GM12865 (cell line): ENCODE data around the gene FARS2.

ENCODE experiments used
- DNase-seq: peaks from one replicate; pipeline ENCODE4 v3.0.0; 2010; ENCODE audit warnings: low read depth
- H3K4me3 ChIP-seq: 2 replicates; pipeline ENCODE4 v1.5.1; 2011; ENCODE audit warnings: mild to moderate bottlenecking, low read depth, low read length, control low read depth
- TF ChIP-seq, protein P1 (sequence below): IDR thresholded peaks from 2 replicates; pipeline ENCODE4 v1.5.1; 2011; ENCODE audit warnings: low read length, control low read depth, low read depth, inconsistent platforms; ENCODE audit not compliant: insufficient read depth; ENCODE audit errors: missing control alignments

FARS2 gene

GRCh38 chr6:5326022-5326641, 64.8 kb downstream of the FARS2 start:
- TF ChIP-seq, protein P1, sequence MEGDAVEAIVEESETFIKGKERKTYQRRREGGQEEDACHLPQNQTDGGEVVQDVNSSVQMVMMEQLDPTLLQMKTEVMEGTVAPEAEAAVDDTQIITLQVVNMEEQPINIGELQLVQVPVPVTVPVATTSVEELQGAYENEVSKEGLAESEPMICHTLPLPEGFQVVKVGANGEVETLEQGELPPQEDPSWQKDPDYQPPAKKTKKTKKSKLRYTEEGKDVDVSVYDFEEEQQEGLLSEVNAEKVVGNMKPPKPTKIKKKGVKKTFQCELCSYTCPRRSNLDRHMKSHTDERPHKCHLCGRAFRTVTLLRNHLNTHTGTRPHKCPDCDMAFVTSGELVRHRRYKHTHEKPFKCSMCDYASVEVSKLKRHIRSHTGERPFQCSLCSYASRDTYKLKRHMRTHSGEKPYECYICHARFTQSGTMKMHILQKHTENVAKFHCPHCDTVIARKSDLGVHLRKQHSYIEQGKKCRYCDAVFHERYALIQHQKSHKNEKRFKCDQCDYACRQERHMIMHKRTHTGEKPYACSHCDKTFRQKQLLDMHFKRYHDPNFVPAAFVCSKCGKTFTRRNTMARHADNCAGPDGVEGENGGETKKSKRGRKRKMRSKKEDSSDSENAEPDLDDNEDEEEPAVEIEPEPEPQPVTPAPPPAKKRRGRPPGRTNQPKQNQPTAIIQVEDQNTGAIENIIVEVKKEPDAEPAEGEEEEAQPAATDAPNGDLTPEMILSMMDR: no peak
- no peak overlapping the region for H3K4me3 ChIP-seq
- DNase-seq: no peak

- TF ChIP-seq, protein P1: no peak
- no peak for DNase-seq
- no peak overlapping the region for H3K4me3 ChIP-seq
These were observed 67.5 kb downstream of the FARS2 start for GRCh38 chr6:5328800-5329199.

DNA sequence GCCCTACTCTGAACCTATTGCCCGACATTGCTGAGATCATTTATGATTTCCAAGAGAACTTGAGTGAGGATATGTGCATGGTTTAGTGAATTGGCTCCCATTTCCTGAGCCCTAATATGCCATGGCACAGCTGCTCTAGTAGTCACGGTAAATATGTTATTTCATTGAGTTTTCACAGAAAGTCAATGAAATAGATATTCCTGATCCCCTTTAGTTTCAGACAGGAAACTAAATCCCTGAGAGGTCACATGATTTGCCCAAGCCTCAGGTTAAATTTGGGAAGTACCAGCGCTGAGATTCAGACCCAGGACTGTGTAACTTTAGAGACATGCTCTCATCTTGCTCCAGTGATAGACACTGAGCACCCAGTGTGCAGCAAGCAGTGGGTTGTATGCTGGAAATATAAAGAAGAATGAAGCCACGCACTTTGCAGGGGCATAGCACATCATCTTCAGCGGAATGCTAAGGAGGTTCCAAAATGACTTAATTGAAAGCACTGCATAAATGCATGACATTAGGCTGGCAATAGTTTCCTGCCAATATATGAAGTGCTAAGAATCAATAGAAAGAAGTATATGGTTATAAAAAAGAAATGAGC, 70.6 kb downstream of the FARS2 start:
- H3K4me3 ChIP-seq: no peak overlapping the region
- DNase-seq: no peak
- TF ChIP-seq, protein P1: no peak

DNA sequence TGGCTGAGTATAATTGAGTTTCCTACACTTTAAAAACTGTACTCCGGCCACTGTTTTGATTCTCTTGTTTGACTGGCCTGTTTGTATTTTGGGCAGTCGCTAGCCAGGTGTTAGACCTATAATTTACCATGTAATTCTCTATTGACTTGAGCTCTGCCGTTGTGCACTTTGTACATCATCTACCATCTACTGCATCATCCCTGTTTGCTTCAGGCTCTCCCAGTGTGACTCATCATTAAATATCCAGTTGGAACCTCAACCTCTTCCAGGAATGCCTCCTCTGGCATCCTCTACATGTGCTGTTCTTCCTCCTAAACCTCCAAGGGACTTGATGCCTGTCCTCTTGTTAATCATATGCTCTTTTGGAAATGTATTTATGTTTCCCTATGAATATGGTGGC, 72.3 kb downstream of the FARS2 start:
- H3K4me3 ChIP-seq: no peak overlapping the region
- TF ChIP-seq, protein P1: no peak
- no peak for DNase-seq

DNA sequence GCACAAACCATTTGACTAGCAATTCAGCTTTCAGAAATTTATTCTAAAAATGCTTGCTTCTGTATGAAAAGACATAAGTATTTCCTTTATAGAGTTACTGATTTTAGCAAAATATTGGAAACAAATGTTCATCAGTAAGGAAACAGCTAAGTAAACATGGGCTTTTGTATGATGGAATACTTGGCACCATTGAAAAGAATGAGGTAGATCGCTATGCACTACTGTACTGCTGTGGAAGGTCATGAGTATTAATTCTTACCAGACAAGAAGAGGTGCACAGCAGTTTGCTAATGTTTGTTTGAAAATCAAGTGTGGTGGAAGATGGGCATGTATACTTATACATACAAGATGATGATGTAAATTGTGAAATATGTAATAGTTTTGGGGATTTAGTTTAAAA, 73.0 kb downstream of the FARS2 start:
- TF ChIP-seq, protein P1: no peak
- no peak for DNase-seq

DNA sequence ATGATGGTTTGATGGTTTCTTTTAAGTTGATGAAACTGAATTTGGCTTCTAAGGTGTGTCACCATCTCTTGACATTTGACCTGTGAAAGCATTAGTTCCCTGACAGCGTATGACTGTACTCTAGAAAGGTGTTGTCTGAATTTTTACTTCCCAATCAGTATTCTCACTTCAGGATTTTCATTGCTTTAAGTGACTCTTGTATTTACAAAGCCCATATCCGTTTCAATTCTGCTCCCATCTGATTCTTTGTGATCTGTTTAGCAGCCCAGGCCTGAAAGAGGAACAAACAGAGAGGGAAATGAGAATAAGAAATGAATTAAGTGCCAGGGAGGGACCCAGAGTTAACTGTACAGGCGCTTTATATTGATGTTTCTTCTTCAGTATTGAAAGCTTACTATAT, 73.7 kb downstream of the FARS2 start:
- no peak overlapping the region for H3K4me3 ChIP-seq

More for the DNA sequence above, 73.0 kb downstream of the FARS2 start:
- H3K4me3 ChIP-seq: no peak overlapping the region

More for the DNA sequence above, 73.7 kb downstream of the FARS2 start:
- DNase-seq: peak; percentile 79
- TF ChIP-seq, protein P1: no peak
